OCI-LY3 (cell line): Measurements from ENCODE around the gene TXNDC17.

Experiments
- CTCF ChIP-seq: fragments of 200-600, 300-600 bp; sonication (generic); IDR thresholded peaks from 2 replicates; pipeline ENCODE4 v1.5.1; 2014; ENCODE audit warnings: antibody characterized with exemption, low read length, low read depth
- EZH2phosphoT487 ChIP-seq: fragments of 200-600 bp; shearing (Covaris generic); IDR thresholded peaks from 2 replicates; pipeline ENCODE4 v1.6.1; 2018; ENCODE audit warnings: antibody characterized with exemption, mixed run types, low read depth

GRCh38 chr17:6639014-6639585, 1.8 kb upstream of the TXNDC17 start:
- no peak for TF ChIP-seq CTCF
- no peak for TF ChIP-seq EZH2phosphoT487
